KOPT-K1 (cell line): Measurements from ENCODE around the gene PPP1CA.

ENCODE experiments used
- H3K27ac ChIP-seq: fragments of 200-600 bp; sonication (generic); 2 replicates; pipeline ENCODE4 v1.5.1; 2016; ENCODE audit warnings: antibody characterized with exemption, mild to moderate bottlenecking, low read depth, low read length; ENCODE audit not compliant: poor library complexity, severe bottlenecking
- H3K36me3 ChIP-seq: fragments of 200-600 bp; sonication (generic); 2 replicates; pipeline ENCODE4 v1.5.1; 2017; ENCODE audit warnings: antibody characterized with exemption, mild to moderate bottlenecking, low read length, moderate library complexity; ENCODE audit not compliant: insufficient read depth
- H3K9me3 ChIP-seq: fragments of 200-600 bp; sonication (generic); 2 replicates; pipeline ENCODE4 v1.5.1; 2017; ENCODE audit warnings: antibody characterized with exemption, low read length, mild to moderate bottlenecking; ENCODE audit not compliant: insufficient read depth, poor library complexity, severe bottlenecking

PPP1CA gene

GRCh38 chr11:67437082-67437808 is 35.6 kb upstream of the PPP1CA start, which contains the start of gene PTPRCAP:
Gene PTPRCAP (minus strand): TSS chr11:67437682. CDS start chr11:67437619, 63 bp downstream.
- H3K9me3 ChIP-seq, result no peaks in the 10 kb centered on the region
- H3K27ac ChIP-seq, result peak within 1 kb of the TSS; percentile 100
- peaks cover 42% of the 10 kb centered on the region for H3K36me3 ChIP-seq

DNA sequence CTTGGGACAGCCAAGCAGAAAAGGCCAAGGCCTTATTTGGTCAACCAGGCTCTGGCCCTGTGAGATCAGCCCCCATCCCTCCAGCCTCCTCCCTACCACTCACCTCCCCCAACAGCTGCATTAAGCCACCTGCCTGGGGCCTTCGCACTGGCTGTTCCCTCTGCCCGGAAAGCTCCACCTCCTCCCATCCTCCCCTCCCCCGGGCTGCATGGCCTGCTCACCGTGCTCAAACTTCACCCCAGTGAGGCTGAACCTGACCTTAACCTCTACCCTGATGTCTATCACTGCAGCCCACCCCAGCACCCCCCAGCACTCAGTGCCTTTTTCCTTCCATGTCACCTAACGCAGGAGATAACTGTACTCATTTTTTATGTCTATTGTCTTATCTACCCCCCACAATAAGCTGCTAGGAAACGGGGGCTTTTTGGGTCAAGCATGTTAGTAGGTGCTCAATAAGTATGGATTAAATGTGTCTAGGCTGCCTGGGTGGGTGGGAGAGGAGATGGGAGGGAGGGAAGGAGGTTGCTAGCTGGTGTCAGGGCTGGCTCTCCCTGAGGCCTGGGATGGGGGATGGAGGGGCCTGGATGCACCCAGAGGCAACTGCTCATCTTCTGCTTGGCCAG is 34.9 kb upstream of the PPP1CA start:
- Histone ChIP-seq H3K27ac (peak overlapping the region; percentile 100), H3K9me3 (no peaks in the 10 kb centered on the region), H3K36me3 (peaks cover 49% of the 10 kb centered on the region)

DNA sequence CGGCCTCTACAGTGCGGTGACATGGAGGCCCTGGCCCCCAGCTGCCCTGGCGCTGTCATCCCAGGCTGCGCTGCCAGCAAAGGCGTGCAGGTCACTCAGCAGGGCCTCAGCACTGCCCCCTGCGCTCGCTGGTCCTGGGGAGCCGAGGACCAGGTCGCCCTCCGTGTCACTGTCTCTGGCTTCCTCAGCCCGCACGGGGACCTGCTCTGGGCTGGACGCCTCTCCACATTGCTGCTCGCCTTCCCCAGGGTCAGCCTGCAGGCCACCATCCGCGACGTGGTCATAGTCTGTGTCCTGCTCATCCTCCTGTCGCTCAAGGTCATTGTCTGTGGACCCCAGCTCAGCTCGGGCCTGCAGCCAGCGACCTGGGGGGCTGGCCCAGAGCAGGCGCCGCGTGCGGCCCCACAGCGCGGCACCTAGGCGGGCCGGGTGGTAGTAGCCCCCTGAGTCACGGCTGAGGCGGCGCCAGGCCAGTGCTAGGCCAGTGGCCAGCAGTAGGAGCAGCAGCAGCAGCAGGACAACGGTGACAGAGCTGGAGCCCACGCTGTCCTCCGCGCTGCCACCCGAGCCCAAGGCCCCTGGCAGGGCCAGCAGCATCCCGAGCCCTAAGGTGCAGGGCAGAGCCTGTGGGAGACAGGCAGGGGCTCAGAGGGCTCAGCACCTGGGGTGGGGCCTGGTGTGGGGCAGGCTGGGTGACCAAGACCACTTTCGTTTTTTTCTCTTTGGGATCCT is 34.2 kb upstream of the PPP1CA start:
- Histone ChIP-seq H3K9me3 (no peaks in the 10 kb centered on the region), H3K27ac (peak overlapping the region; percentile 100), H3K36me3 (peaks cover 54% of the 10 kb centered on the region)

GRCh38 chr11:67435031-67435726 is 33.5 kb upstream of the PPP1CA start:
- Histone ChIP-seq H3K36me3 (peaks cover 60% of the 10 kb centered on the region), H3K9me3 (no peaks in the 10 kb centered on the region), H3K27ac (peak overlapping the region; percentile 100)

DNA sequence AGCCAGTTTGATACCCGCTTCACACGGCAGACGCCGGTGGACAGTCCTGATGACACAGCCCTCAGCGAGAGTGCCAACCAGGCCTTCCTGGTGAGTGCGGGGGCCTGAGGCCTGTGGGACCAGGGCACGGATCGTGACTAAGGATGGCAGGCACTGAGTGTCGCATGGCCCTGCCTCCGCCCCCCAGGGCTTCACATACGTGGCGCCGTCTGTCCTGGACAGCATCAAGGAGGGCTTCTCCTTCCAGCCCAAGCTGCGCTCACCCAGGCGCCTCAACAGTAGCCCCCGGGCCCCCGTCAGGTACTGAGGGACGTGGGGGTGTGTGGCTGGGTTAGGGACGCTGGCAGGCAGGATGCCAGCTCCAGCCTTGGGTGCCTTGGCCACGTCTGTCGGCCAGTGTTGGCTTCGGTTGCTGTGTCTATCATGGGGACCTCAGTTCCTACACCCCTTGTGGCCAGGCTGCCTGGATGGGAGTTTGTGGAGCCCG is 32.8 kb upstream of the PPP1CA start:
- Histone ChIP-seq H3K9me3 (no peaks in the 10 kb centered on the region), H3K36me3 (peaks cover 67% of the 10 kb centered on the region), H3K27ac (no peak overlapping the region)

DNA sequence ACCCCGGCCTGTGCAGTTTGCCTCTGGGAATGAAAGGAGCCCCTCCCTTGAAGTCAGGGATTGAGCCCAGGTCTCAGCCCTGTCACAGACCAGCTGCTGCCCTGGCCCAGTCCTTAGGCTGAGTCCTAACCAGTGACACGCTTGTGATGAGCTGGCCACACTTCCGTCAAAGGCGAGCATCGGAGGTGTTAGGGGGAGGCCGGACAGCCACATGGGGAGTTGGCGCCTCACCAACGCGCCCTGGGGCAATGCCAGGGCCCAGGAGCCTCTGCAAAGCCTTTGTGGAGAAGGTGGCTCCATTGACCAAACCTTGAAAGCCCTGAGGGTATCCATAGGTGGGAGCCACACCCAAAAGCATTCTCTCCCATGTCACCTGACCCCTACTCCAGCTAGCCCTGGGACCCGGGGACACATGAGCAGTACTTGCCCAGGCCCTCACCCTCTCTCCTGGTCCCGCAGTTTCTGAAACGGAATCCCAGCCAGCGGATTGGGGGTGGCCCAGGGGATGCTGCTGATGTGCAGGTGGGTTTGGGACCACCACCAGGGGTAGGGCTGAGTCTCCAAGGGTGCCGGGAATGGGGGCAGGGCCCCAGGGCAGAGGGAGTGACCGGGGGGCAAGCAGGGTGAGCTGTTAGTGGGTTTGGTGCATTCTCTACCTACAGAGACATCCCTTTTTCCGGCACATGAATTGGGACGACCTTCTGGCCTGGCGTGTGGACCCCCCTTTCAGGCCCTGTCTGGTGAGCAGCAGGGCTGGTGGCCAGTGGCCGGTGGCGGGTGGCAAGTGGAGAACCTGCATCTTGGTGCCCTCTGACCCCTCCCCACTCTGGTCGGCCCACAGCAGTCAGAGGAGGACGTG is 32.1 kb upstream of the PPP1CA start:
- Histone ChIP-seq H3K9me3 (no peaks in the 10 kb centered on the region), H3K36me3 (peaks cover 69% of the 10 kb centered on the region), H3K27ac (peak overlapping the region; percentile 11)

GRCh38 chr11:67432655-67433349 is 31.1 kb upstream of the PPP1CA start:
- Histone ChIP-seq H3K9me3 (no peaks in the 10 kb centered on the region), H3K27ac (peak overlapping the region; percentile 11), H3K36me3 (peaks cover 69% of the 10 kb centered on the region)

DNA sequence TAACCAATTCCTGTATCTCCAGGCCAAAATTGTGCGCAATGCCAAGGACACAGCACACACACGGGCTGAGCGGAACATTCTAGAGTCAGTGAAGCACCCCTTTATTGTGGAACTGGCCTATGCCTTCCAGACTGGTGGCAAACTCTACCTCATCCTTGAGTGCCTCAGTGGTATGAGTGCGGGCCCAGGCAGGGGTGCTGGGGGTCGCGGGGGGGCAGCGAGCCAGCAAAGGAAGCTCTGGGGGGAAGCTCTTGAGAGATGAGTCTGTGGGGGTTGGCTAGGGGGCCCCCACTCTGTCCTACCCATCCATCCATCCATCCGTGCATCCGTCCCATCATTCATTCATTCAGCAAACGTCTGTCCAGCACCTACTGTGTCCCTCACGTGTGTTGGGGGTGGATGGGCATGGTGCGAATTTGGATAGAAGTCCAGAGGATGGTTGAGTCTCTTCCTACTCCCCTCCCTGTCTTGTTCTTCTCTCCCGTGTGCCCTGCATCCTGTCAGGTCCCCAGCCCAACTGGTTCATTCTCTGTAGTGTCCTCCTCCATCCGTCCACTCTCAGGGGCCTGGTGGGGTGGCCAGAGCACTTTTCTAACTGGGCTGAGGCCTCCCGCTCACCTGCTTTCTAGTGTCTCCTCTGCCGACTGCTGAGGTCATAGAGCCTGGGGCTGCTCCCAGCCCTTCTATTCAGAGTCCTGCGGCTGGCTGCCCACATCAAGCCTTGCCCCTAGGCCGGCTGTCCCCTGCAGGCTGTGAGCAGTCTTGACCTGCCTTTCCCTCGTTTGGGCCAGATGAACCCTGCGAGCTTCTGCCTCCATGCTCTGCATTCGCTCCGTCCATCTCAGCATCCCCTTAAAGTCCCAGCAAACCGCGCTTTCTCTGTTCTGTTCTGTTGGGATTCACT is 29.9 kb upstream of the PPP1CA start:
- H3K27ac ChIP-seq, result no peak overlapping the region
- H3K36me3 ChIP-seq, result peaks cover 69% of the 10 kb centered on the region
- no peaks in the 10 kb centered on the region for H3K9me3 ChIP-seq

DNA sequence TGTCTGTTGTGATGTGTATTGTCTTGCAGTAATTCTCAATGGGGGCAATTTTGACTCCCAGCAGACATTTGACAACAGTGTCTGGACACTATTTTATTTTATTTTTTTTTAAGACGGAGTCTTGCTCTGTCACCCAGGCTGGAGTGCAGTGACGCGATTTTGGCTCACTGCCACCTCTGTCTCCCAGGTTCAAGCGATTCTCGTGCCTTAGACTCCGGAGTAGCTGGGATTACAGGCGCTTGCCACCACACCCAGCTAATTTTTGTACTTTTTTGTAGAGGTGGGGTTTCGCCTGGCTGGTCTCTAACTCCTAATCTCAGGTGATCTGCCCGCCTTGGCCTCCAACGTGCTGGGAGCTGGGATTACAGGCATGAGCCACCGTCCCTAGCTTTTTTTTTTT is 28.1 kb upstream of the PPP1CA start:
- H3K36me3 ChIP-seq, result peaks cover 52% of the 10 kb centered on the region
- no peaks in the 10 kb centered on the region for H3K9me3 ChIP-seq
- no peak overlapping the region for H3K27ac ChIP-seq

- Histone ChIP-seq H3K36me3 (peaks cover 46% of the 10 kb centered on the region), H3K9me3 (no peaks in the 10 kb centered on the region), H3K27ac (peak overlapping the region; percentile 83)
Observed at GRCh38 chr11:67429038-67429668, 27.5 kb upstream of the PPP1CA start.

DNA sequence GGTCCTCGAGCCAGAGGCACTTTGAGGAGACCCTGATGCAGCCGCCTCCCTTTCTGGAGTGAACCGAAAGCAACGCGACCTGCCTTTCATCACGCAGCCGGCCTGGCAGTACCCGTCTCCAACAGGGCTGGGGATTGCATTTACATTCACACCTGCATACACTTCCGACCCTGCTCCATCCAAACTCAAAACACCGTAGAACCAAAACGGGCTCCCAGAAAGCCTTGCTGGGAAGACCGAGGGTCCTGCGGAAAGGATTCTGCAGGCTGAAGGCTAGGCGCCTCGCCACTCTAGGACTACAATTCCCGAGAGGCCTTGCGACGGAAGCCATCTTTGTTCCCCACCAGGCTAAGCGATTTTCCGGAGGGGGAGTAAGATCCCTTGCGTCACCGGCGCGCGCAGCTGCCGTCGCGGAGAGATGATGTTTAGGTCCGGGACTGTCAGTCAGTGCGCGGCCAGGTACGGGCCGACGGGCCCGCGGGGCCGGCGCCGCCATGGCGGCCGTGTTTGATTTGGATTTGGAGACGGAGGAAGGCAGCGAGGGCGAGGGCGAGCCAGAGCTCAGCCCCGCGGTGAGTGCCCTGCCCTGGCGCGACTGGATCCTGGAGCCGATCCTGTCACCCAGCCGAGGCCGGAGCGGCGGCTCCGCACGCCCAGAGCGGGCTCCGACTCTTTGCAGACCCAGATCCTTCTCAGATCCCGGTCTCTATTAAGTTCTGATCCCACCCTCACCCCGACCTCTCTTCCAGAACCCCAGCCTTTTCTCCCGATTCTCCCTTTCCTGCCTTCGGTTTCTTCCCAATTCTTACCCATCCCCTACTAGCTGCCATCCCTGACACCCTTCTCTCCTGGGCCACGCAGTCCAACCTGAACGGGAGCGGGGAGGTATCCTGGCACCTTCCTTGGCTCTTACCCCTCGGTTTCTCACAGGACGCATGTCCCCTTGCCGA is 26.7 kb upstream of the PPP1CA start, which contains the start of gene RPS6KB2:
Gene RPS6KB2 (plus strand): TSS at position 443 of the 950 bp plus-strand sequence. CDS start 52 bp downstream, at position 495.
- Histone ChIP-seq H3K9me3 (no peaks in the 10 kb centered on the region), H3K27ac (peak within 1 kb of the TSS; percentile 83), H3K36me3 (peaks cover 38% of the 10 kb centered on the region)
